ENCODE measurements around the gene METTL15. TPM values are rescaled to one million over a fixed set of nuclear protein-coding genes. Genes with fewer than 3 reads are reported as not detected.

METTL15 gene
- total RNA-seq, 2 experiments from 2014 or later: 18.0 to 19.8 TPM

Other genes with a start within 250 kb of the METTL15 start
- 10 to 100 TPM; 34.7 to 36.5 TPM for gene KIF18A, start 232 bp upstream of the METTL15 start, total RNA-seq